HepG2 (cell line): ENCODE measurements around the gene CYP26A1. TPM values are rescaled to one million over a fixed set of nuclear protein-coding genes. Genes with fewer than 3 reads are reported as not detected.

Source experiments
- CBX2 ChIP-seq, 2 experiments: fragments of 200-600 bp in 1 of 2; sonication (generic); formaldehyde crosslinking in 1 of 2; IDR thresholded peaks; 2 replicates each; pipeline versions ENCODE4 v1.7.0 to v1.8.1; 2018 to 2022; ENCODE audit warnings: low read depth in 2 of 2, low read length in 1 of 2, mild to moderate bottlenecking in 1 of 2, missing genetic modification reagents in 1 of 2
- ESRRA ChIP-seq: sonication (generic); formaldehyde crosslinking; IDR thresholded peaks from 2 replicates; pipeline ENCODE4 v1.5.1; 2020; ENCODE audit warnings: mild to moderate bottlenecking, low read depth, missing genetic modification reagents
- FOXK1 ChIP-seq: sonication (generic); formaldehyde crosslinking; IDR thresholded peaks from 2 replicates; pipeline ENCODE4 v1.4.0; 2020; ENCODE audit warnings: low read depth, missing genetic modification reagents, borderline replicate concordance
- NFAT5 ChIP-seq: sonication (generic); formaldehyde crosslinking; IDR thresholded peaks from 2 replicates; pipeline ENCODE4 v1.4.0; 2020; ENCODE audit warnings: missing genetic modification reagents
- SP1 ChIP-seq, 2 experiments: fragments of 450-650 bp in 1 of 2; sonication (generic) in 1 of 2; formaldehyde crosslinking in 1 of 2; IDR thresholded peaks; 2 replicates each; pipeline versions ENCODE4 v1.4.0 to v1.6.1; 2016 to 2020; ENCODE audit warnings: missing genetic modification reagents in 1 of 2
- TMF1 ChIP-seq: sonication (generic); formaldehyde crosslinking; IDR thresholded peaks from 2 replicates; pipeline ENCODE4 v1.8.1; 2022; ENCODE audit warnings: low read depth, missing genetic modification reagents
- YEATS4 ChIP-seq: sonication (generic); formaldehyde crosslinking; IDR thresholded peaks from 2 replicates; pipeline ENCODE4 v1.4.0; 2020; ENCODE audit warnings: missing genetic modification reagents, borderline replicate concordance
- ZBTB14 ChIP-seq: sonication (generic); formaldehyde crosslinking; IDR thresholded peaks from 2 replicates; pipeline ENCODE4 v1.4.0; 2020; ENCODE audit warnings: missing genetic modification reagents
- ZNF552 ChIP-seq: sonication (generic); formaldehyde crosslinking; IDR thresholded peaks from 2 replicates; pipeline ENCODE4 v1.9.0; 2022; ENCODE audit warnings: missing genetic modification reagents, mild to moderate bottlenecking, borderline replicate concordance
- ZNF615 ChIP-seq: sonication (generic); formaldehyde crosslinking; IDR thresholded peaks from 2 replicates; pipeline ENCODE4 v1.5.0; 2020; ENCODE audit warnings: mild to moderate bottlenecking, missing genetic modification reagents, borderline replicate concordance
- ZNF629 ChIP-seq: sonication (generic); formaldehyde crosslinking; conservative IDR thresholded peaks from 2 replicates; pipeline ENCODE4 v1.5.0; 2020; ENCODE audit warnings: missing genetic modification reagents
- ZNF740 ChIP-seq: sonication (generic); formaldehyde crosslinking; IDR thresholded peaks from 2 replicates; pipeline ENCODE4 v1.4.0; 2020; ENCODE audit warnings: missing genetic modification reagents
- ZNF772 ChIP-seq: sonication (generic); formaldehyde crosslinking; IDR thresholded peaks from 2 replicates; pipeline ENCODE4 v1.5.0; 2020; ENCODE audit warnings: mild to moderate bottlenecking, missing genetic modification reagents
- ZNF777 ChIP-seq: sonication (generic); formaldehyde crosslinking; IDR thresholded peaks from 2 replicates; pipeline ENCODE4 v1.4.0; 2020; ENCODE audit warnings: missing genetic modification reagents
- polyA plus RNA-seq, 8 experiments: library from polyadenylated mRNA; depleted of rRNA in 3 of 8; stranded (reverse) in 7 of 8; unstranded in 1 of 8; fragments of >200 nt; fragmentation: Illumina TruSeq in 4 of 8; extraction: Trizol in 4 of 8; gene quantifications; 2 replicates each; pipeline versions ENCODE4 v1.2.1 to v1.2.3, GENCODE V29; 2011 to 2016; ENCODE audit warnings: low read depth in 4 of 8, missing spikeins in 1 of 8, mixed read lengths in 1 of 8; ENCODE audit not compliant: insufficient read depth in 1 of 8
- total RNA-seq, 5 experiments: library from RNA; depleted of rRNA; stranded (reverse); fragments of >200 nt; fragmentation: Illumina TruSeq; extraction: Trizol; gene quantifications; 2 replicates each; pipeline ENCODE4 v1.2.3, GENCODE V29; 2016; ENCODE audit warnings: low read depth in 1 of 5
- TF ChIP-seq, protein P1 (sequence below): sonication (generic); formaldehyde crosslinking; IDR thresholded peaks from 2 replicates; pipeline ENCODE4 v1.4.0; 2020; ENCODE audit warnings: mild to moderate bottlenecking, missing genetic modification reagents, borderline replicate concordance
- TF ChIP-seq, protein P2 (sequence below): sonication (generic); formaldehyde crosslinking; IDR thresholded peaks from 2 replicates; pipeline ENCODE4 v1.5.0; 2020; ENCODE audit warnings: missing genetic modification reagents, mild to moderate bottlenecking, borderline replicate concordance

CYP26A1 gene
- total and polyA plus RNA-seq, 2 of the 13 experiments (the other 11 are each of a cell fraction or from before 2014, with no cell fraction given) = 0.15 TPM; not detected in 1

DNA sequence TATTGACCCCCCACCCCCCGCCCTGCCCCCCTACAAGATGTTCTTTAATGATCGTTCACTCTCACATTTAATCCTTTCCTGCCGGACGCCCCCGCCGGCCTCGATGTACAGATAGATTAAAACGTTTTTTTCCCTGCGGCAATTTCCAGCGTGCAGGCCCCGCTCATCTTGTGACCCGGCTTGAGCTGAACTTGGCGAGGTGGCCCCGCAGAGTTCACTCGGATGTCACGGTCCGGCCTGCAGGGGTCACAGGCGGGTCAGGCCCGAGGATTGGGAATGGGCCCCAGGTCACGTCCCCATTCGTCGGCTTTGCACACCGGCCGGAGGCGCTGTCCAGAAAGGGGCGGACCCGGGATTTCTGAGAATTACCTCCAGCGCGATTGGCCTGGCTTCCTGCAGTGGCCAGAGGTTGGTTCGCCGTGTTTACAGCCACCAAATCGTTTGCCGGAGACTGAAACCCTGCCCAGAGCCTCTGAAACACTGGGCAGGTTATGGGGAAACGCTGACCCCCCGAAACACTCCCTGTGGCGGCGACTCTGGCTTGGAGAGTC is 1.9 kb upstream of the CYP26A1 start (continued):
- no peak for TF ChIP-seq NFAT5 (CRISPR knock-in tag)
- no peak for TF ChIP-seq ZBTB14 (CRISPR knock-in tag)
- TF ChIP-seq, protein P1, sequence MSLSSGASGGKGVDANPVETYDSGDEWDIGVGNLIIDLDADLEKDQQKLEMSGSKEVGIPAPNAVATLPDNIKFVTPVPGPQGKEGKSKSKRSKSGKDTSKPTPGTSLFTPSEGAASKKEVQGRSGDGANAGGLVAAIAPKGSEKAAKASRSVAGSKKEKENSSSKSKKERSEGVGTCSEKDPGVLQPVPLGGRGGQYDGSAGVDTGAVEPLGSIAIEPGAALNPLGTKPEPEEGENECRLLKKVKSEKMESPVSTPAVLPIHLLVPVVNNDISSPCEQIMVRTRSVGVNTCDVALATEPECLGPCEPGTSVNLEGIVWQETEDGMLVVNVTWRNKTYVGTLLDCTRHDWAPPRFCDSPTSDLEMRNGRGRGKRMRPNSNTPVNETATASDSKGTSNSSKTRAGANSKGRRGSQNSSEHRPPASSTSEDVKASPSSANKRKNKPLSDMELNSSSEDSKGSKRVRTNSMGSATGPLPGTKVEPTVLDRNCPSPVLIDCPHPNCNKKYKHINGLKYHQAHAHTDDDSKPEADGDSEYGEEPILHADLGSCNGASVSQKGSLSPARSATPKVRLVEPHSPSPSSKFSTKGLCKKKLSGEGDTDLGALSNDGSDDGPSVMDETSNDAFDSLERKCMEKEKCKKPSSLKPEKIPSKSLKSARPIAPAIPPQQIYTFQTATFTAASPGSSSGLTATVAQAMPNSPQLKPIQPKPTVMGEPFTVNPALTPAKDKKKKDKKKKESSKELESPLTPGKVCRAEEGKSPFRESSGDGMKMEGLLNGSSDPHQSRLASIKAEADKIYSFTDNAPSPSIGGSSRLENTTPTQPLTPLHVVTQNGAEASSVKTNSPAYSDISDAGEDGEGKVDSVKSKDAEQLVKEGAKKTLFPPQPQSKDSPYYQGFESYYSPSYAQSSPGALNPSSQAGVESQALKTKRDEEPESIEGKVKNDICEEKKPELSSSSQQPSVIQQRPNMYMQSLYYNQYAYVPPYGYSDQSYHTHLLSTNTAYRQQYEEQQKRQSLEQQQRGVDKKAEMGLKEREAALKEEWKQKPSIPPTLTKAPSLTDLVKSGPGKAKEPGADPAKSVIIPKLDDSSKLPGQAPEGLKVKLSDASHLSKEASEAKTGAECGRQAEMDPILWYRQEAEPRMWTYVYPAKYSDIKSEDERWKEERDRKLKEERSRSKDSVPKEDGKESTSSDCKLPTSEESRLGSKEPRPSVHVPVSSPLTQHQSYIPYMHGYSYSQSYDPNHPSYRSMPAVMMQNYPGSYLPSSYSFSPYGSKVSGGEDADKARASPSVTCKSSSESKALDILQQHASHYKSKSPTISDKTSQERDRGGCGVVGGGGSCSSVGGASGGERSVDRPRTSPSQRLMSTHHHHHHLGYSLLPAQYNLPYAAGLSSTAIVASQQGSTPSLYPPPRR (CRISPR knock-in tag) = peak; percentile 86; the same call in 1 of the 2 replicates
- TF ChIP-seq ZNF772 (CRISPR knock-in tag) = peak; percentile 70; the same call in 1 of the 2 replicates
- TF ChIP-seq ESRRA (CRISPR knock-in tag) = 0 out of 2 replicates have a peak, but pooled peaks have one; percentile 24
- no peak for TF ChIP-seq ZNF615 (CRISPR knock-in tag)
- TF ChIP-seq ZNF552 (CRISPR knock-in tag) = no peak
- TF ChIP-seq SP1 (IDR thresholded peaks at IDR 0.05) = no peak
- peak; percentile 60 for TF ChIP-seq SP1 (CRISPR knock-in tag; IDR thresholded peaks at IDR 0.05)
- no peak for TF ChIP-seq ZNF629 (CRISPR knock-in tag)
- TF ChIP-seq FOXK1 (CRISPR knock-in tag) = no peak
- TF ChIP-seq YEATS4 = no peak
- TF ChIP-seq CBX2 (IDR thresholded peaks at IDR 0.05; ENCODE audit: low read depth, low read length) = no peak
- peak; percentile 84; the same call in 1 of the 2 replicates for TF ChIP-seq CBX2 (CRISPR knock-in tag; IDR thresholded peaks at IDR 0.05; ENCODE audit: low read depth)
- no peak for TF ChIP-seq ZNF740
- TF ChIP-seq, protein P2, sequence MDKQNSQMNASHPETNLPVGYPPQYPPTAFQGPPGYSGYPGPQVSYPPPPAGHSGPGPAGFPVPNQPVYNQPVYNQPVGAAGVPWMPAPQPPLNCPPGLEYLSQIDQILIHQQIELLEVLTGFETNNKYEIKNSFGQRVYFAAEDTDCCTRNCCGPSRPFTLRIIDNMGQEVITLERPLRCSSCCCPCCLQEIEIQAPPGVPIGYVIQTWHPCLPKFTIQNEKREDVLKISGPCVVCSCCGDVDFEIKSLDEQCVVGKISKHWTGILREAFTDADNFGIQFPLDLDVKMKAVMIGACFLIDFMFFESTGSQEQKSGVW (CRISPR knock-in tag) = no peak
- TF ChIP-seq ZNF777 = peak; percentile 42; the same call in 1 of the 2 replicates
- no peak for TF ChIP-seq TMF1
